ENCODE data around the gene RNF220. TPM values are rescaled to one million over a fixed set of nuclear protein-coding genes. Genes with fewer than 3 reads are reported as not detected.

RNF220 gene
- total and polyA plus RNA-seq, 2 of the 4 experiments (the other 2 are of a cell fraction): 71.8 to 77.1 TPM

GRCh38 chr1:44371206-44371605, 33.8 kb upstream of the RNF220 start:
- intact Hi-C loops (cut with micrococcal nuclease): no loop called here
- no peak overlapping the region for H3K18ac ChIP-seq (ENCODE audit: low read depth, low read length)
- no peak overlapping the region for H3K23ac ChIP-seq (ENCODE audit: low read depth, low read length)
- DNase-seq (no peak), ATAC-seq (ENCODE audit: low read depth) (no peak)
- no peaks in the 10 kb centered on the region for H4K20me1 ChIP-seq (ENCODE audit: insufficient read depth, low read length)
- no peak overlapping the region for H2AK9ac ChIP-seq (replicated peaks; ENCODE audit: low read depth, low read length, poor library complexity)
- H3K9me1 ChIP-seq (ENCODE audit: insufficient read depth, low read length): no peaks in the 10 kb centered on the region
- H2BK120ac ChIP-seq (ENCODE audit: low read depth, low read length): no peak overlapping the region
- H3K9ac ChIP-seq (ENCODE audit: low read depth, low read length): no peak overlapping the region
- no peak overlapping the region for H4K91ac ChIP-seq (ENCODE audit: insufficient read depth, low read depth, low read length)
- H3K9me3 ChIP-seq (ENCODE audit: control insufficient read depth, insufficient read depth, low read length): no peaks in the 10 kb centered on the region
- H3K4ac ChIP-seq (ENCODE audit: low read depth, low read length): no peak overlapping the region
- H3K27me3 ChIP-seq (ENCODE audit: control insufficient read depth, insufficient read depth, low read length): peaks cover 38% of the 10 kb centered on the region
- no peak overlapping the region for H2BK20ac ChIP-seq (ENCODE audit: low read depth, low read length)
- H3K4me2 ChIP-seq (ENCODE audit: low read depth, low read length): no peak overlapping the region
- no peak overlapping the region for H2AFZ ChIP-seq (replicated peaks; ENCODE audit: low read length, poor library complexity)
- POLR2A ChIA-PET (ENCODE audit: unreplicated experiment): no interaction called here
- CTCF ChIA-PET: interaction anchor here (0.6 kb wide), 1 partner anchor 143 kb away, joined by 3 read pairs; no protein-coding TSS in a partner anchor
- no peaks in the 10 kb centered on the region for H3K4me1 ChIP-seq (ENCODE audit: control insufficient read depth, insufficient read depth, low read length)
- no peaks in the 10 kb centered on the region for H3K79me1 ChIP-seq (ENCODE audit: low read depth in 1 of 2, low read length in 2 of 2)
- in situ Hi-C loops (cut with MboI; ENCODE audit: low sequenced_read_pairs): no loop called here
- H2BK15ac ChIP-seq (ENCODE audit: low read depth, low read length): no peak overlapping the region
- dilution Hi-C loops (cut with HindIII; ENCODE audit: low sequenced_read_pairs, unreplicated experiment): no loop called here
- H4K5ac ChIP-seq (ENCODE audit: low read depth, low read length): no peak overlapping the region
- BruUV-seq (replicated peaks): no TSS peak
- no peak overlapping the region for H3K56ac ChIP-seq (ENCODE audit: extremely low read depth, insufficient read depth, low read length)
- no peak overlapping the region for H2AK5ac ChIP-seq (ENCODE audit: low read depth, low read length)
- no peaks in the 10 kb centered on the region for H3K36me3 ChIP-seq (ENCODE audit: control insufficient read depth, insufficient read depth, low read length)
- H2BK5ac ChIP-seq (ENCODE audit: low read depth, low read length, poor library complexity, severe bottlenecking): no peak overlapping the region
- no peak for TF ChIP-seq RFX5 (IDR thresholded peaks at IDR 0.05; ENCODE audit: low read depth, low read length)
- no peak for TF ChIP-seq POLR2A (IDR thresholded peaks at IDR 0.05; ENCODE audit: low read depth, low read length)
- TF ChIP-seq, protein P1, sequence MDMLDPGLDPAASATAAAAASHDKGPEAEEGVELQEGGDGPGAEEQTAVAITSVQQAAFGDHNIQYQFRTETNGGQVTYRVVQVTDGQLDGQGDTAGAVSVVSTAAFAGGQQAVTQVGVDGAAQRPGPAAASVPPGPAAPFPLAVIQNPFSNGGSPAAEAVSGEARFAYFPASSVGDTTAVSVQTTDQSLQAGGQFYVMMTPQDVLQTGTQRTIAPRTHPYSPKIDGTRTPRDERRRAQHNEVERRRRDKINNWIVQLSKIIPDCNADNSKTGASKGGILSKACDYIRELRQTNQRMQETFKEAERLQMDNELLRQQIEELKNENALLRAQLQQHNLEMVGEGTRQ (IDR thresholded peaks at IDR 0.05; ENCODE audit: low read depth, low read length): no peak
- no peak for TF ChIP-seq CEBPB (IDR thresholded peaks at IDR 0.05; ENCODE audit: low read depth, low read length)
- TF ChIP-seq RAD21 (IDR thresholded peaks at IDR 0.05; ENCODE audit: low read length): no peak
- no peak for TF ChIP-seq CTCF (conservative IDR thresholded peaks at IDR 0.05; ENCODE audit: low read depth, low read length)
- no peak for TF ChIP-seq MAFK (IDR thresholded peaks at IDR 0.05; ENCODE audit: low read depth, low read length)
- no peak for TF ChIP-seq NFE2L2 (IDR thresholded peaks at IDR 0.05; ENCODE audit: low read depth, low read length)
- TF ChIP-seq MXI1 (IDR thresholded peaks at IDR 0.05; ENCODE audit: borderline replicate concordance, low read depth, low read length): no peak
- no peak for TF ChIP-seq CHD1 (IDR thresholded peaks at IDR 0.05; ENCODE audit: low read depth, low read length)
- no peak for TF ChIP-seq BHLHE40 (IDR thresholded peaks at IDR 0.05; ENCODE audit: low read depth, low read length)
- TF ChIP-seq MAZ (IDR thresholded peaks at IDR 0.05; ENCODE audit: borderline replicate concordance, low read depth, low read length): no peak
- no peak for TF ChIP-seq RCOR1 (IDR thresholded peaks at IDR 0.05; ENCODE audit: insufficient replicate concordance, low read length)
- no peak for TF ChIP-seq FOS (IDR thresholded peaks at IDR 0.05; ENCODE audit: low read depth, low read length)
- TF ChIP-seq, protein P2, sequence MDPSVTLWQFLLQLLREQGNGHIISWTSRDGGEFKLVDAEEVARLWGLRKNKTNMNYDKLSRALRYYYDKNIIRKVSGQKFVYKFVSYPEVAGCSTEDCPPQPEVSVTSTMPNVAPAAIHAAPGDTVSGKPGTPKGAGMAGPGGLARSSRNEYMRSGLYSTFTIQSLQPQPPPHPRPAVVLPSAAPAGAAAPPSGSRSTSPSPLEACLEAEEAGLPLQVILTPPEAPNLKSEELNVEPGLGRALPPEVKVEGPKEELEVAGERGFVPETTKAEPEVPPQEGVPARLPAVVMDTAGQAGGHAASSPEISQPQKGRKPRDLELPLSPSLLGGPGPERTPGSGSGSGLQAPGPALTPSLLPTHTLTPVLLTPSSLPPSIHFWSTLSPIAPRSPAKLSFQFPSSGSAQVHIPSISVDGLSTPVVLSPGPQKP (IDR thresholded peaks at IDR 0.05; ENCODE audit: borderline replicate concordance, low read depth, low read length): no peak
- no peak for TF ChIP-seq SMC3 (IDR thresholded peaks at IDR 0.05; ENCODE audit: low read depth, low read length)
- H3K4me3 ChIP-seq (ENCODE audit: insufficient read depth, low read depth, low read length): no peak overlapping the region
- no peak overlapping the region for H3K14ac ChIP-seq (replicated peaks; ENCODE audit: low read depth, low read length)
- H3K27ac ChIP-seq (ENCODE audit: insufficient read depth, low read length): no peak overlapping the region
- H4K8ac ChIP-seq (ENCODE audit: low read depth in 2 of 2, low read length in 2 of 2): no peak overlapping the region
